NCI-H1694 treated with DMSO at 0.1 percent for 48 hours (cell line): Measurements from ENCODE around the gene PPP4R1.

ENCODE experiments used
- DNase-seq: peaks from one replicate; lab custom pipeline; 2025; lab: John Stamatoyannopoulos, UW

Gene PPP4R1

DNA sequence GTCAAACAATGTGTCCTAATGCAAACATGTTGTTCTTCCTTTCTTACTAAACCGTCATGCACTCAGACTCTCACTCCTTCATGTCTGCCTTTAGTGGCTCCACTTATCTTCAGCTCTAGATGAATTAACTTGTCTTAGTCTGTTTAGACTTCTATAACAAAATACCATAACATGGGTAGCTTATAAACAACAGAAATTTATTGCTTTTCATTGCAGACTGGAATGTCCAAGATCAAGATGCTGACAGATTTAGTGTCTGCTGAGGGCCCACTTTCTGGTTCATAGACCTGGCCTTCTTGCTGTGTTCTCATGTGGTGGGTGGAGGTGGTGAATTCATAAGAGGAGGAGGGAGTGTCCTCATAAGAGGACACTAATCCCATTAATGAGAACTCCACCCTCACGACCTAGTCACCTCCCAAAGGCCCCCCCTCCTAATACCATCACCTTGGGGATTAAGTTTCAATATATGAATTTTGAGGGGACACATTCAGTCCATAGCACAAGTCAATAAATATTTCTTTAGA, 106.7 kb downstream of the PPP4R1 start:
- no peak for DNase-seq

DNA sequence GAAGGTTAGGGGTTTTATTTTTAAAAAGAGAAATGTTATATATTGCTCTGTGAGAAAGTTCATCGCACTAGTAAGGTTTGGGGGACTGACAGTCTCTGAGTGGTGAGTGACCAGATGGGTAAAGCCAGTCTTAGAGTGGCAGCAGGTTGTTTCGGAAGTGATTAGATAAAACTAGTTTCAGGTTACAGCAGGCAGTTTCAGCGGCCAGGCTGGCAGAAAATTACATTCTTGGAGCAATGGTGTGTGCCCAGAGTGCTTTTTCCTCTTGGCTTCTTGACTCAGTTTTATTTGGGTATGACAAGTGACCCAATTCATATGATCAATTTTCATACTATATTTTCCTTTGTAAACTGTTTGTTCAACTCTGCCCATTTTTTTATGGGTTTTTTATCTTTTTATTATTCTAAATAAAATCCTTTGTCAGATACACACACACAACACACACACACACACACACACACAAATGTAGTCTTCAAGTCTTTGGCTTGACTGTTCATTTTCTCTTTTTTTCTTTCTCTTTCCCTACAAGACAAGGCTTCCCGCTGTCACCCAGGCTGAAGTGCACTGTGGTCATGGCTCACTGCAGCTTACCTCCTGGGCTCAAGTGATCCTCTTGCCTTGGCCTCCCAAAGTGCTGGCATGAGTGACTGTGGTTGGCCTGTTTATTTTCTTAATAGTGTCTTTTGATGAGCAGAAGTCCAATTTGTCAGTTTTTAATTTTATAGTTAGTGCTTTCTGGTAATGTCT, 108.1 kb downstream of the PPP4R1 start:
- no peak for DNase-seq
